ENCODE measurements around the gene KIF1A. TPM values are rescaled to one million over a fixed set of nuclear protein-coding genes. Genes with fewer than 3 reads are reported as not detected.

The KIF1A gene
- total and polyA plus RNA-seq, 8 donors = 0.42 to 6.4 (median 1.9) TPM

- intact Hi-C loops (cut with DNase I) = no loop called here
- no peaks in the 10 kb centered on the region for H3K36me3 ChIP-seq
- no peak overlapping the region for H3K27ac ChIP-seq
- H3K4me1 ChIP-seq = no peaks in the 10 kb centered on the region
- H3K9me3 ChIP-seq = no peaks in the 10 kb centered on the region
- TF ChIP-seq CTCF (IDR thresholded peaks at IDR 0.05) = no peak
- peaks cover 0 to 25% of the 10 kb centered on the region in 2 donors for H3K27me3 ChIP-seq
- no peak for ATAC-seq
- DNase-seq = no peak
- no peak overlapping the region for H3K4me3 ChIP-seq
Observed at GRCh38 chr2:240790370-240791220, 29.4 kb downstream of the KIF1A start.

- ATAC-seq = no peak
- no peak for TF ChIP-seq CTCF (IDR thresholded peaks at IDR 0.05)
- Histone ChIP-seq H3K27me3 (peaks cover 0 to 28% of the 10 kb centered on the region in 2 donors), H3K27ac (no peak overlapping the region), H3K36me3 (no peaks in the 10 kb centered on the region), H3K4me1 (no peaks in the 10 kb centered on the region), H3K4me3 (no peak overlapping the region), H3K9me3 (no peaks in the 10 kb centered on the region)
- peak in 1 of 4 donors; percentile 71 for DNase-seq
- intact Hi-C loops (cut with DNase I) = no loop called here
Observed at GRCh38 chr2:240789501-240790369, 30.3 kb downstream of the KIF1A start.

GRCh38 chr2:240789051-240789453, 31.0 kb downstream of the KIF1A start:
- H3K27ac ChIP-seq = no peak overlapping the region
- H3K4me1 ChIP-seq = no peaks in the 10 kb centered on the region
- H3K4me3 ChIP-seq = no peak overlapping the region
- TF ChIP-seq CTCF (IDR thresholded peaks at IDR 0.05) = no peak
- DNase-seq (peak in 1 of 4 donors; percentile 69), ATAC-seq (no peak)
- H3K27me3 ChIP-seq = peaks cover 0 to 34% of the 10 kb centered on the region in 2 donors
- intact Hi-C loops (cut with DNase I) = no loop called here
- no peaks in the 10 kb centered on the region for H3K9me3 ChIP-seq
- H3K36me3 ChIP-seq = no peaks in the 10 kb centered on the region

GRCh38 chr2:240788482-240788881, 31.5 kb downstream of the KIF1A start:
- ATAC-seq (no peak), DNase-seq (no peak)
- Histone ChIP-seq H3K27ac (no peak overlapping the region), H3K4me3 (no peak overlapping the region), H3K9me3 (no peaks in the 10 kb centered on the region), H3K36me3 (no peaks in the 10 kb centered on the region), H3K4me1 (no peaks in the 10 kb centered on the region), H3K27me3 (peaks cover 0 to 39% of the 10 kb centered on the region in 2 donors)
- TF ChIP-seq CTCF (IDR thresholded peaks at IDR 0.05) = no peak
- intact Hi-C loops (cut with DNase I) = no loop called here
